HCT116 (cell line): ENCODE data around the gene ISOC1.

ENCODE experiments used
- CEBPB ChIP-seq: IDR thresholded peaks from 2 replicates; pipeline ENCODE4 v1.6.1; 2012; ENCODE audit warnings: low read depth
- CTCF ChIP-seq, 3 experiments: fragments of 200-600 bp in 1 of 3; sonication (generic) in 1 of 3; IDR thresholded peaks in 2 of 3; conservative IDR thresholded peaks in 1 of 3; 2 replicates each; pipeline ENCODE4 v1.5.1; 2012 to 2017; ENCODE audit warnings: low read depth in 2 of 3, low read length in 2 of 3, antibody characterized with exemption in 1 of 3, borderline replicate concordance in 1 of 3, control low read depth in 1 of 3, mild to moderate bottlenecking in 1 of 3, mixed read lengths in 1 of 3, mixed run types in 1 of 3, moderate library complexity in 1 of 3; ENCODE audit not compliant: insufficient read depth in 1 of 3
- ELF1 ChIP-seq: IDR thresholded peaks from 2 replicates; pipeline ENCODE4 v1.6.1; 2012; ENCODE audit warnings: low read depth, borderline replicate concordance
- EZH2 ChIP-seq: fragments of 200-600 bp; sonication (generic); IDR thresholded peaks from 2 replicates; pipeline ENCODE4 v1.6.1; 2017; ENCODE audit warnings: antibody characterized with exemption, mixed run types
- EZH2phosphoT487 ChIP-seq: fragments of 200-600 bp; IDR thresholded peaks from 2 replicates; pipeline ENCODE4 v1.6.1; 2018; ENCODE audit warnings: antibody characterized with exemption, borderline replicate concordance
- FOSL1 ChIP-seq: IDR thresholded peaks from 2 replicates; pipeline ENCODE4 v1.6.1; 2012; ENCODE audit warnings: low read depth
- JUND ChIP-seq: IDR thresholded peaks from 2 replicates; pipeline ENCODE4 v1.6.1; 2012
- POLR2A ChIP-seq: IDR thresholded peaks from 2 replicates; pipeline ENCODE4 v1.7.0; 2011; ENCODE audit warnings: borderline replicate concordance; ENCODE audit not compliant: insufficient read depth, insufficient read length; ENCODE audit errors: extremely low read depth
- POLR2AphosphoS5 ChIP-seq: IDR thresholded peaks from 2 replicates; pipeline ENCODE4 v1.6.1; 2011; ENCODE audit warnings: mild to moderate bottlenecking, low read depth, low read length, moderate library complexity
- SIN3A ChIP-seq: IDR thresholded peaks from 2 replicates; pipeline ENCODE4 v1.6.1; 2012; ENCODE audit warnings: low read depth
- YY1 ChIP-seq: IDR thresholded peaks from 2 replicates; pipeline ENCODE4 v1.6.1; 2011; ENCODE audit warnings: low read length, low read depth, moderate library complexity, mild to moderate bottlenecking; ENCODE audit not compliant: insufficient replicate concordance; ENCODE audit errors: extremely low read depth
- ZNF274 ChIP-seq: fragments of 200-500 bp; sonication (Bioruptor generic); IDR thresholded peaks from 2 replicates; pipeline ENCODE4 v1.6.1; 2014; ENCODE audit warnings: mild to moderate bottlenecking, low read depth, low read length, inconsistent platforms

GRCh38 chr5:129073111-129073510, 21.4 kb upstream of the ISOC1 start:
- no peak for TF ChIP-seq EZH2phosphoT487
- no peak for TF ChIP-seq CTCF (IDR thresholded peaks at IDR 0.05 in 2 of 3, conservative IDR thresholded peaks at IDR 0.05 in 1 of 3; ENCODE audit: borderline replicate concordance in 1 of 3, insufficient read depth in 1 of 3, low read depth in 2 of 3, low read length in 2 of 3)
- TF ChIP-seq POLR2AphosphoS5: no peak
- TF ChIP-seq FOSL1: no peak
- no peak for TF ChIP-seq SIN3A
- TF ChIP-seq CEBPB: no peak
- TF ChIP-seq EZH2: no peak
- TF ChIP-seq ELF1: no peak
- TF ChIP-seq POLR2A: no peak
- TF ChIP-seq JUND: no peak
- TF ChIP-seq YY1: no peak
- TF ChIP-seq ZNF274: no peak
